SKM-1 (cell line): ENCODE results near the gene DYRK1A.
"Not testable (repeated sequence)": the region's sequence is repeated elsewhere in the genome, so short reads cannot be mapped to it uniquely, and the experiment has no call there.

Source experiments
- DNase-seq: peaks from one replicate; lab custom pipeline; 2025; ENCODE audit not compliant: unreplicated experiment; lab: John Stamatoyannopoulos, UW

DYRK1A gene

DNA sequence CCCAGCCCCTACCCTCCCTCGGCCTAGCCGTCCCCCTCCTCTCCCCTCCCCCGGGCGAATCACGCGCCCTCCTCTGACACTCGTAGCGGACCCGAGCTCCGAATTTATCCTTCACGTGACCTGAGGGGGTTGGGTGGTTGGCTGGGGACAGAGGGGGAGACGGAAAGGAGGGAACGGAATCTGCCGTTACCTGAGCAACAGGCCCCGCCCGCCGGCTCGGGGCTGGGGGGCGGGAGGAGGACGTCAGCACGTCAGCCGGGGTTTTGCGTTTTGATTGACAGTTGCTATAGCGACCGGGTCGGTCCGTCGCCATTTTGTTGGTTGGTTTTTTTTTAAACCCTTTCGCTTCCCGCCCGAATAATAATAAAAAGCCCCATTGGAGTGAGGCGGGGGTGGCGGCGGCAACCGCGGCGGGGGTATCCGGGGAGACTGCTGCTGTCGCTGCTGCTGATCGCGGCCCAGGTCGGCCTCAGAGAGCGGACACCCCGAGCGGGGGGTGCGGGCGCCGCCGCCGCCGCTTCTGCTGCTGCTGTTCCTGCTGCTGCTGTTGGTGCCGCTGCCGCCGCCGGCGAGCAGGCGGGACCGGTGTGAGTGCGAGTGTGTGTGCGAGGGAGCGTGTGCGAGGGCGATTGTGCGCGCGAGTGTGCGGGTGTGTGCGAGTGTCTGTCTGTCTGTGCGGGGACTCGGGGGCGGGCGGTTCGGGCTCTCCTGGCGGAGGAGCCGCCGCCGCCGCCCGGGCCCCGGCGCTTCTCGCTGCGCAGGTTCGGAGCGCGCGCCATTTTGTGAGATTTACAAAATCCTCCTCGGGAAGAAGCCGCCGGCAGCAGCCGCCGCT lies at the start of gene DYRK1A:
TSS of gene DYRK1A (plus strand) at position 292 of the 835 bp plus-strand sequence. CDS start 53,602 bp downstream, outside the sequence.
- peak; percentile 81 for DNase-seq

DNA sequence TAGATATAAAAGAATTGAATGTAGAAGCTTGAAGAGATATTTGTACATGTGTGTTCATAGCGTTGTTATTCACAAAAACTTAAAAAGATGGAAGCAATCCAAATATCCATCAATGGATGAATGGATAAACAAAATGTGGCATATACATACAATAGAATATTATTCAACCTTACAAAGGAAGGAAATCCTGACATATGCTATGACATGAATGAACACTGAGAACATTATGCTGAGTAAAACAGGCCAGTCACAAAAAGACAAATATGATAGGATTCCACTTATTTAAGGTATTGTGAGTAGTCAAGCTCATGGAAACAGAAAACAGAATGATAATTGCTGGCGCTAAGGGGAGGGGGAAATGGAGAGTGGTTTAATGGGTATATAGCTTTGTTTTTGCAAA lies 47.0 kb upstream of the DYRK1A start:
- DNase-seq = no peak

DNA sequence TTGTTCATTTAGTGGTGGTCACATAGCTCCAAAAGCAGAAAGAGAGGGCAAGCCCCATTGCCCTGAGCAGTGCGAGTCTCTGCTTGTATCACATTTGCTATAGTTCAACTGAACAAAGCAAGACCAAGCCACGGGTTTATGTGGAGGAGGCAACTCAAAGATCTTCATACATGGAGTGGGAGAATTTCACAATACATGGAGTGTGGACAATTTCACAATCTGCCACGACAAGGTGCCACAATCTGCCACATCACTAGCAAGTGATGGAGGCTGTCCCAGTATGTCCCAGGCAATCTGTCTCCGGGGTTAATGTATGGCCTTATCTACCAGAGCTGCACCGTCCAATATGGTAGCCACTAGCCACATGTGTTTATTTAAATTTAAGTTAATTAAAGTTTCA lies 44.5 kb upstream of the DYRK1A start:
- no peak for DNase-seq

DNA sequence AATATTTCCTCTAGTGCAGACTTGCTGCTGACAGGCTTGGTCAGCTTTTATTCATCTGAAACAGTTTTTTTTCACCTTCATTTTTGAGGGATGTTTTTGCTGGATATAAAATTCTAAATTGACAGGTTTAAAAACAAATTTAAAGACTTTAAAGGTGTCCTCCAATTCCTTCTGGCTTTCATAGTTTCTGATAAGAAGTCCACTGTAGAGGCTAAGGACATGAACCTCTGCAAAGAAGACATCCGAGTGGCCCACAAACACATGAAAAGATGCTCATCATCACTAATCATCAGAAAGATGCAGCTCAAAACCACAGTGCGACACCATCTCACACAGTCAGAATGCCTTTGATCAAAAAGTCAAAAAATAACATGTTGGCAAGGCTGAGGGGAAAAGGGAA lies 42.0 kb upstream of the DYRK1A start:
- DNase-seq = no peak

DNA sequence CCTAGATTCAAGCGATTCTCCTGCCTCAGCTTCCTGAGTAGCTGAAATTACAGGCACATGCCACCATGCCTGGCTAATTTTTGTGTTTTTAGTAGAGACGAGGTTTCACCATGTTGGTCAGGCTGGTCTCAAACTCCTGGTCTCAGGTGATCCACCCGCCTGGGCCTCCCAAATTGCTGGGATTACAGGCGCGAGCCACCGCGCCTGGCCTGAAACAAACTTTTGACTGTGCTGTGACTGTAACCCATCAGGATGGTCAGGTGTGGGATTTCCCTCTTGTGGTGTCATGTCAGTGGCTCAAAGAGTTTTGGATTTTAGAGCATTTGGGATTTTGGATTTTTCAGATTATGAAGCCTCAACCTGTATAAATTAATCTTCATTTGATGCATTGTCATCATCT lies 38.4 kb upstream of the DYRK1A start:
- not testable (repeated sequence) for DNase-seq

DNA sequence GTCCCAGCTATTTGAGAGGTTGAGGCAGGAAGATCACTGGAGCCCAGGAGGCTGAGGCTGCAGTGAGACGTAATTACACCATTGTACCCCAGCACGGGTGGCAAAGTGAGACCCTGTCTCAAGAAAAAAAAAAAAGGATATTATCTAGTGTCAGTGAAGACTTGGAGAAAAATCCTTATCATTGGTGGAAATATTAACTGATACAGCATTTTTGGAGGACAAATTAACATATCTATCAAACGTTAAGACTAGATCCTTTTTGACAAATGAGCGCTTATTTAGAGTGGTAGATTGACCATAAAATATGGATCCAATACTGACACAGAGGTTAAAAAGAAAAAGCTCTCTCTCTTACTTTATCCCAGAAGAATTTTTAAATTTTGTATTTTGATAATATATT lies 35.2 kb upstream of the DYRK1A start:
- DNase-seq = no peak

DNA sequence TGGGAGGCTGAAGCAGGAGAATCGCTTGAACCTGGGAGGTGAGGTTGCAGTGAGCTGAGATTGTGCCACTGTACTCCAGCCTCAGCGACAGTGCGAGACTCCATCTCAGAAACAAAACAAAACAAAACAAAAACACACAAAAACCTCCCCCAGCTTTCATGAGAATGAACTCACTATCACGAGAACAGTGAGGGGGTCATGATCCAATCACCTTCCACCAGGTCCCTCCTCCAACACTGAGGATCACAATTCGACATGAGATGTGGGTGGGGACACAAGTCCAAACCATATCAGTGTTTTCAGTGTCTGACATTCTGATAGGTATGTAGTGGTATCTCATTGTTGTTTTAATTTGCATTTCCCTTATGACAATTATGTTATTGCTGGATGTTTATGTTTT lies 31.5 kb upstream of the DYRK1A start:
- DNase-seq = no peak

DNA sequence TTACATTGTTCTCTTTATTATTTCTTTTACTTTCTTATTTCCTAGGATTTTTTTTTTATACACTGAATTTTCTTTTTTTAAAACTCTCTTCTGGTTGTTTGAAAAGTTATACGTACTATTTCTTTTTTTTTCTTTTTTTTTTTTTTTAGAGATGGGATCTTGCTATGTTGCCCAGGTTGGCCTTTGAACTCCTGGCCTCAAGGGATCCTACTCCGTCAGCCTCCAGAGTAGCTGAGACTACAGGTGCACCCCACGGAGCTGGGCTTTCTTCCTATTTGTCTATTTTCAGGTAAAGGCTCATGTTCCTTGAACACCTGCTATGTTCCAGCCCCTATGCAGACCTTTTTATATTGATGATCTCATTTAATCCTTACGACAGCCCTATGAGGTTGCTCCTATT lies 29.4 kb upstream of the DYRK1A start:
- DNase-seq = no peak

DNA sequence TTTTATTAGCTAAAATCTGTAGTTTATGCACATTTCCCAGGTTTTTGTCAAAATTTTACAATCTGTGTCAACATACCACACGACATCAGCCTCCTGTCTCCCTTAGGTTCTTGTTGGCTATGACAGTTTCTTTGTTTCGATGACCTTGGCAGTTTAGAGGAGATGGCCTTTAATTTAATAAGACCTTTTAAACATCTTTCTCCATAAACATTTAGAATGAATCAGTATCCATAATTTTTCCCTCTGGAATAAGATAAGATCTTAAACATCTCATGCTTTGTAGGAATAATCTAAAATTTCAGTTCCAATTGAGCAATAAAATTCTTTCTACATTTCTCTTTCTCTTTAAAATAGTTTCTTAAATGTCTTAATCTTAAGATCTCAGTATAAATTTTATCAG lies 28.7 kb upstream of the DYRK1A start:
- DNase-seq = no peak

DNA sequence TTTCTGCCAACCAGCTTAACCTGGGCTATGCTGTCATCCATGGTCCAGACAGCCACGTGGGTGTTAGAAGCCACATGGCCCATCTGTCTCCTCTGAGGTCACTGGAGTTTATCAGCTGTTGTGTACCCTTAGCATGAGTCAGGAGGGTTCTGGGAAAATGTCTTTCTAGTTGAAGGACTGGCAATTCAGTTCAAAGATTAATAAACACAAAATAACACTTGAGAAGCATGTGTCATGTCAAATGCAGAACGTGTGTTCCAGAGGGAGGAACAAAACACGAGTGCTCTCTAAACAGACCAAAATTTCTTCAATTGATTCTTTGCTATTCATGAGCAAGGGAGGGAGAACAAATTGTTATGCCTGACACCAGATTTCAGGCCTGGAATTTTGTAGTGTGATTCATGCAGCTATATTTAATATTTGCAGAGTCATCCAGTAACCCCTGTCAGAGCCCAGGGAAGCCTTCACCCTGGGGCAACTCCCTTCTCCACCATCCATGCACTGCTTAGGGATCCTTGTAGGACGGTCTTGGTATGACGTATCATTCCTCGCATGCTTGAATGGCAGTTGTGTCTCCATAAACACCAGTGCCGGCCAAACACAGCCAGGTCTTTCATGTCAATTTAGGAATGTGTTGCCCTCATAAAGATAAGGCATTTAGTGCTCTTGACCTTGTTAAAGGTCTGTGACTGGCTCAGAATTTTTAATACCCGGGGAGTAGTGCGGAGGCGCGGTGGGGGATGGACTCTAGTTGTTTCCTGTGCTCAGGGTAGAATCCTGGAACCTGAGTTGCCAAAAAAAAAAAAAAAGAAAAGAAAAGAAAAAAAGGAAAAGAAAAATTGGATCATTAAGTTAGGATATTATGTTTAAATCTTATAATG lies 27.7 kb upstream of the DYRK1A start:
- DNase-seq = no peak

DNA sequence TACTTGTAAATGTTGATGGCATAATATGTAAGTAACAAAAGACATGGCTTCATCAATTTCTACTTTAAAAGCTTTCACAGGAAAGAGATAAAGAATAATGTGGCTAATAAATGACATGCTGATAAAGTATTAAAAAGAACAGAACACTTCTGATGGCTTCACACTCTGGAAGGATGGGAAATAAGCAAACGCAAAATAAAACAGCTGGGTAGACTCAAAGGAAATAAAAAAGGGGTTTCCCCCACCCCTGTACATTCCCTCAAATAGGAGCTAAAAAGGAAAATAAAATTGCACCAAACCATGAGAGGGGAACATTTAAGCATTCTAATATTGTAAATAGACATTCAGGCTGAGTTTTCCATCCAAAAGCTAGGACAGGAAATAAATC lies 27.0 kb upstream of the DYRK1A start:
- DNase-seq = no peak

DNA sequence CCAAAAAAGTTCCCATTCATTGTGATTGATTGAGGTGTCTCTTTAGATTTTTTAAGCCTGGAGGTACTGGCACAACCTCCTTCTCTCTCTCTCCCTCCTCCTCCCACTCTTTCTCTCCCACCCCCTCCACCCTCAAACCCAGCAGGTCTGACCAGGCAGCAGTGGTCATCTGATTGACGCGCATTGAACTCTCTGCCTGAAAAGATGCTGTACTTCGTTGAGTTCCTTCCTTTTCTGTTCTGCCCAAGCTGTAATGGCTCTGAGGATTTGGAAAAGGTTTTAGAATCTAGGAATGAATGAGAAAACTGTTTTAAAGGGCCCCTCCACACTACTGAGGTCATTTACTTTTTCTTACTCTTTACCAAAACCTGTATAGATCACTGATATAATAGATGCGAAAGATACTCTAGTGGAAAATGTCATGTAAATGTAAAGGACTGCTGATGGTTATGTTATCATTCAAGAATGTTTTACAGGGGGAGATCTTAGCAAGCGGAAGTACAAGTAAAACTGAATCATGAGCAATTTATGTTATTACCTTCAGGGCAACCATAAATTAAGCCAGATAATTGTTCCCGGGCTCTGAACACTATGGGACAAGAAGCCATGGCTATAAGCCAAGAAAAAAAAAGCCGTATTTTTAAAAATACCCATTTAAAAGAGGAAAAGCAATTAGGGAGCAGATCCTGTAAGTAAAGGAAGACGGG lies 25.2 kb upstream of the DYRK1A start:
- no peak for DNase-seq

DNA sequence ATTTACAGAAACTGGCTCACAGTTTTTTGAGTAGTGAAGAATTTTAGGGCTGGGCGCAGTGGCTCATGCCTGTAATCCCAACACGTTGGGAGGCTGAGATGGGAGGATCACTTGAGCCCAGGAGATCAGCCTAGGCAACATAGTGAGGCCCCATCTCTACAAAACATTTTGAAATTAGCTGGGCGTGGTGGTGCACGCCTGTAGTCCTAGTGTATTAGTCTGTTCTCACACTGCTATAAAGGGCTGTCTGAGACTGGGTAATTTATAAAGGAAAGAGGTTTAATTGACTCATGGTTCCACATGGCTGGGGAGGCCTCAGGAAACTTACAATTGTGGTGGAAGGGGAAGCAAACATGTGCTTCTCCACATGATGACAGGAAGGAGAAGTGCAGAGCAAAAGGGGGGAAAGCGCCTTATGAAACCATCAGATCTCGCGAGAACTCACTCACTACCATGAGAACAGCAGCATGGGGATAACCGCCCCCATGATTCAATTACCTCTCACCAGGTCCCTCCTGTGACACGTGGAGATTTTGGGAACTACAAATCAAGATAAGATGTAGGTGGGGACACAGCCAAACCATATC lies 24.4 kb upstream of the DYRK1A start:
- no peak for DNase-seq

DNA sequence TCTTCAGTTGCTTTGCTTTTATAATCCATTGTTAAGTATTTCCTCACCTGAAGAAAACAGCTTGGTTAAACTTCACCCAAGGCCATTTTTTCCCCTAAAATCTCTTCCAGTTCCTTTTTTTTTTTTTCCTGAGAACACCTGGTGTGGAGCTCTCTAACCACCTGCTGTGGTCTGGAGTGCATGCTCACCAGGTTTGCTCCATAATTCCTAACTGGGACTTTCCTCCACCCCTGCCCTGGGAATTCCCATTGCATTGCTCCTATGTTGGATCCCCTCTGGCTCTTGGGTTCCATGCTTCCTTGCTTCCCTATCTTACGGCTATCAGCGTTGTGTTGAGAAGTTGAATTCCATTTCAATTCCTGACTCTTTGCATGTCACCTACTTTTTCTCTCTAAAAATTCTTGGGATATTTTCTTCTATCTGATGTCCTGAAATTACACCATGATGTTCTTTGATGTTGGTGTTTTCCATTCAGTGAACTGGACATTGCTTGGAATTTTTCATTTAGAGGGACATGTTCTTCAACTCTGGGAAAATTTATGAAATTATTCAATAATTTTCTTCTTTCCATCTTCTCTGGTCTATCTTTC lies 19.6 kb upstream of the DYRK1A start:
- DNase-seq = no peak

DNA sequence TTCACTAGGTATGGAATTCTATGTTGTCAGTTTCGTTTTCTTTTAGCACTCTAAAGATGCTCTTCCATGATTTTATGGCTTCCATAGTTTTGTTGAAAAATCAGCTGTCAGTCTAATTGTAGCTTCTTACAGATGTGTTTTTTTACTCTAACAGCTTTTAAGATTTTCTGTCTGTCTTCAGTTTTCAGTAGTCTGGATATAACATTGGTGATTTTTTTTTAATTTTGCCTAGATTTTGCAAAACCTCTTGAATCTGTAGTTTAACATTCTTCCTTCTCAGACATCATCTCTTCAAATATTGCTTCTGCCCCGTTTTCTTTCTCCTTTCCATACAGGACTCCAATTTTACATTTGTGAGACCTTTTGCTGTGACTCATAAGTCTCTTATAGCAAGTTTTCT lies 17.9 kb upstream of the DYRK1A start:
- no peak for DNase-seq

DNA sequence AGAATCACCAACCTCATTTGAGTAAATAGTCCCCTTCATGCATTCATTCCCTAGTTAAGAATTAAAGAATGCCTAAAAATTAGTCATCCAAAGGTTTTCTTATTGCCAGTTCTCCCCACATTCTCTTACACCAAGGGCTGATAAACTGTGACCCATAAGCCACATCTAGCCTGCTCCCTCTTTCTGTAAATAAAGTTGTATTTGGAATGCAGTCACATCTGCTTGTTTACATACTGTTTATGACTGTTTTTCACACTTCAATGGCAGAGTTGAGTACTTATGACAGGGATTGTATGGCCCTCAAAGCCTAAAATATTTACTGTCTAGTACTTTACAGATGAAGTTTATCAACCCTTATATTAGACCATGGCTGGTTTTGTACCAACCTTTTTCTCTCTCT lies 16.1 kb upstream of the DYRK1A start:
- no peak for DNase-seq

DNA sequence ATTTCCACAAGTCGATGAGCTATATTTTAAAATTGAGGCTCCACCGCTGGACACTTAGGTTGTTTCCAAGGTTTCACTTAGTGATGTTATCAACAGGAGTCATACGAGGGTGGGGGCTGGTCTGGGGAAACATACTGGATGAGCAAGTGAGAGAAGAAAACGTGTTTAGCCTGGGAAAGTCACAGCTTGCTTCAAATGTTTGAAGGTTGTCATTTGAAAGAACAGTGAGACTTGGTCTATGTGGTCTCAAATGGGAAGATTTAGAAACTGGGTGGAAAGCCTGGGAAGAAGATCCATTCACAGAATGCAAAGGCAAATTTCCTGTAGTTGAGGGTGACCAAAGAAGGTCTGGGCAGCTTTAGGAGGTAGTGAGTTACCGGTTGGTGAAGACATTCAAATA lies 9.9 kb upstream of the DYRK1A start:
- DNase-seq = no peak

DNA sequence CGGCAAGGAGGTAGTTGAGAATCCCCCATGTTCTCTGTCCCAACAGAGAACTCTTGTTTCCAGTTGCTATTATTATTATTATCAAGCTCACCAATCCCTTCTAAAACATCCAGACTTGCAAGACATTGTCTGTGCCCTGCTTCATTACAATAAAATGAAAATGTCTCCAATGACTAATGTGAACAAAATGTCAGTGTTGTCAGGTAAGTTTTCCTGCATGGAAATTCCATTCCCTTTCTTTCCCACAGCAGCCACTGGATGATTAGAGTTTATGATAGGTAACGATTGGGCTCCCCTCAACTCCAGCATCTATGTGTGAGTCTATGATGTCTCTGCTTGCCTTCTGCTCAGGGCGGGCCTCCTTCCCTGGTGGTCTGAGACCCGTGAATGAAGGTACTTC lies 8.9 kb upstream of the DYRK1A start:
- DNase-seq = no peak

DNA sequence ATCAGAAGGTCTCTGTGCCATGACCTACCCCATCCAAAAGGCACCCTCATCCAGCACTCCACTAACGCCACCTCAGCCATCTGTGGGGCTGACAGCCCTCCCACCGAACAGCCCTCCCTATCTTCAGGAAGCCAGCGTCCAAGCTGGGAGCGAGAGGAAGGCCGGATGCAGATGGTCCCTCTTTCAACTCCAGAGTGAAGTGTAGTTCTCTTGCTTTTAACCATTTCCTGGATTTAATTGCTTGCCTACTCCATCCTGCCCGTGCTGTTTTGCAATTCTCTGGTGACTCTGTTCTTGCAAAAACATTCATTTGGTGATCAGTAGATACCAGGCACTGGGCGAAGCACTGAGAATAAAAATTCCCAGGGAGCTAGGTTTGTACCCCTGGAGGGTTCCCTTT lies 8.2 kb upstream of the DYRK1A start:
- DNase-seq = peak; percentile 45

DNA sequence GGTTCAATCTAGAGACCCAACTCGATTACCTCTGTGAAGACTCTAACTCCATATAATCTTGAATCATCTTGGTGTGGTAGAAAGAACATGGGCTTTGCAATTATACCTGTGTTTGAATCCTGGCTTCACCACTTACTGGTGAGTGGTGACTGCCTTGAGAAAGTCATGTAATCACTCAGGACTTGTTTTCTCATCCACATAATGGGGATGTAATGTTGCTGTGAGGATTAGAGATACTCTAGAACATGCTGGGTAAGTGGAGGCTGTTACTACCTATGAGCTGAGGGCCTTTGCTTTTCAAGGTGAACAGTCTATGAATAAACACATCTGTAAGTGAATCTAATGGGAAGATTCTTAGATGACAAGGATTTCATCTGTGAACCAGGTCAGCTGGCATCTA lies 2.6 kb upstream of the DYRK1A start:
- no peak for DNase-seq

DNA sequence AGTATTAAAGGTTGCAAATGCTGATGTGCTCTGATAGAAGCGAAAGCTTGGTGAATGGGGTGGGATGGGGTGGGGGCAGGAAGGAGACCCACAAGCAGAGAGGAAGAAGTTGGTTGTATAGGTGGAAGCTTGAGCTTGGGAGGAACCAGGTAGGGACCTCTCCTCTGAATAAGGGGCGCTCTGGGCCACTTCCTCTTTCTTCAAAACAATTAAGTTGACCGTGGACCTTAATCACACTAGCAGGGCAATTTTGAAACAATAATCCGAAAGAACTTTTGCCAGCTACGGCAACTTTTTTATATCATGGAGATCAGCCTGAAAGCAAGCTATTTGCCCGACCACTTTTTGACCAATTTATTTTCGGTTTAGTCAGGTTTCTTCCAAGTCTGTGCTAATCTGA lies 1.9 kb upstream of the DYRK1A start:
- DNase-seq = no peak
